Jurkat, Clone E6-1 (cell line): Measurements from ENCODE around the gene ZNF710. TPM values are rescaled to one million over a fixed set of nuclear protein-coding genes. Genes with fewer than 3 reads are reported as not detected.
"Not testable (repeated sequence)": the region's sequence is repeated elsewhere in the genome, so short reads cannot be mapped to it uniquely, and the experiment has no call there.

Experiments used
- DNase-seq: peaks from one replicate; pipeline ENCODE4 v3.0.0-alpha.2; 2011; ENCODE audit warnings: low read depth, low spot score
- H3K4me3 ChIP-seq: 2 replicates; pipeline ENCODE4 v1.5.1; 2011; ENCODE audit warnings: mild to moderate bottlenecking, low read length, control low read depth, moderate library complexity
- polyA plus RNA-seq: library from polyadenylated mRNA; unstranded; fragments of >200 nt; gene quantifications from one replicate; pipeline ENCODE4 v1.2.1, GENCODE V29; 2012; ENCODE audit warnings: missing spikeins; ENCODE audit not compliant: insufficient read length, insufficient read depth

Gene ZNF710
- 7.4 TPM for polyA plus RNA-seq

GRCh38 chr15:90001062-90001682, at the start of gene ZNF710:
TSS of gene ZNF710 (plus strand) at chr15:90001324. CDS start at chr15:90067138, 65,814 bp downstream.
- peak; percentile 44 for DNase-seq
- peak within 1 kb of the TSS; percentile 72 for H3K4me3 ChIP-seq

- H3K4me3 ChIP-seq, result no peak overlapping the region
- no peak for DNase-seq
These were observed 46.6 kb upstream of the ZNF710 start for GRCh38 chr15:89954541-89954940.

GRCh38 chr15:89955449-89955998, 45.6 kb upstream of the ZNF710 start:
- not testable (repeated sequence) for DNase-seq, H3K4me3 ChIP-seq

- no peak overlapping the region for H3K4me3 ChIP-seq
- DNase-seq, result no peak
These were observed 42.9 kb upstream of the ZNF710 start for GRCh38 chr15:89958107-89958805.

- DNase-seq, result no peak
- H3K4me3 ChIP-seq, result no peak overlapping the region
These were observed 37.6 kb upstream of the ZNF710 start for GRCh38 chr15:89963301-89964231.

GRCh38 chr15:89964232-89964954, 36.7 kb upstream of the ZNF710 start:
- no peak for DNase-seq
- H3K4me3 ChIP-seq, result no peak overlapping the region

- DNase-seq, result no peak
These were observed 33.2 kb upstream of the ZNF710 start for GRCh38 chr15:89967881-89968280.

GRCh38 chr15:89971592-89971997, 29.5 kb upstream of the ZNF710 start:
- peak; percentile 71 for DNase-seq
- H3K4me3 ChIP-seq, result no peak overlapping the region

More at GRCh38 chr15:89967881-89968280, 33.2 kb upstream of the ZNF710 start:
- H3K4me3 ChIP-seq, result no peak overlapping the region

- no peak overlapping the region for H3K4me3 ChIP-seq
- DNase-seq, result no peak
These were observed 29.0 kb upstream of the ZNF710 start for GRCh38 chr15:89972085-89972484.

GRCh38 chr15:89975482-89976245, 25.5 kb upstream of the ZNF710 start:
- DNase-seq, result no peak
- no peak overlapping the region for H3K4me3 ChIP-seq

- no peak overlapping the region for H3K4me3 ChIP-seq
These were observed 24.9 kb upstream of the ZNF710 start for GRCh38 chr15:89976246-89976600.

GRCh38 chr15:89977836-89978235, 23.3 kb upstream of the ZNF710 start:
- not testable (repeated sequence) for H3K4me3 ChIP-seq, DNase-seq

More at GRCh38 chr15:89976246-89976600, 24.9 kb upstream of the ZNF710 start:
- no peak for DNase-seq

GRCh38 chr15:89978914-89979313, 22.2 kb upstream of the ZNF710 start:
- no peak overlapping the region for H3K4me3 ChIP-seq
- DNase-seq, result no peak

- H3K4me3 ChIP-seq, result no peak overlapping the region
- DNase-seq, result no peak
These were observed 20.2 kb upstream of the ZNF710 start for GRCh38 chr15:89980896-89981295.

GRCh38 chr15:89982315-89983055, 18.6 kb upstream of the ZNF710 start:
- DNase-seq, result no peak
- no peak overlapping the region for H3K4me3 ChIP-seq

GRCh38 chr15:89984001-89984400, 17.1 kb upstream of the ZNF710 start:
- H3K4me3 ChIP-seq, result no peak overlapping the region
- DNase-seq, result no peak

- no peak for DNase-seq
- no peak overlapping the region for H3K4me3 ChIP-seq
These were observed 16.6 kb upstream of the ZNF710 start for GRCh38 chr15:89984421-89985010.
